Common myeloid progenitor, CD34-positive (primary cell): ENCODE data around the gene FAT2.
"Not testable (repeated sequence)": the region's sequence is repeated elsewhere in the genome, so short reads cannot be mapped to it uniquely, and the experiment has no call there.

ENCODE experiments used
- CTCF ChIA-PET: fragments of 350-600 bp; sonication (Branson Sonifier 250); formaldehyde crosslinking; loops from one replicate; lab custom pipeline; 2021; ENCODE audit warnings: antibody characterized with exemption; lab: Charles Lee
- POLR2A ChIA-PET: fragments of 350-600 bp; sonication (Branson Sonifier 250); formaldehyde crosslinking; loops from one replicate; lab custom pipeline; 2021; ENCODE audit warnings: antibody characterized with exemption; lab: Charles Lee
- DNase-seq, 3 donors: peaks; one replicate each; pipeline versions ENCODE4 v3.0.0 to v3.0.0-alpha.2; 2013
- H3K27ac ChIP-seq, 2 experiments: 1 replicate in 1 of 2; 2 replicates in 1 of 2; pipeline ENCODE4 v1.7.0; 2013; ENCODE audit warnings: inconsistent platforms in 2 of 2, low read length in 2 of 2, mild to moderate bottlenecking in 2 of 2, low read depth in 1 of 2, moderate library complexity in 1 of 2; ENCODE audit not compliant: severe bottlenecking in 2 of 2, insufficient read depth in 1 of 2, poor library complexity in 1 of 2
- H3K27me3 ChIP-seq, 5 experiments: replicated peaks in 2 of 5; 1 replicate in 3 of 5; 2 replicates in 2 of 5; pipeline versions ENCODE4 v1.6.1 to v1.7.0; 2013; ENCODE audit warnings: low read length in 4 of 5, mild to moderate bottlenecking in 2 of 5, moderate library complexity in 2 of 5, inconsistent platforms in 1 of 5; ENCODE audit not compliant: insufficient read depth in 5 of 5, control insufficient read depth in 4 of 5
- H3K36me3 ChIP-seq, 4 experiments: 1 replicate in 2 of 4; 2 replicates in 2 of 4; pipeline versions ENCODE4 v1.6.1 to v1.7.0; 2013; ENCODE audit warnings: low read length in 3 of 4, control low read depth in 1 of 4, mild to moderate bottlenecking in 1 of 4; ENCODE audit not compliant: control insufficient read depth in 4 of 4, insufficient read depth in 4 of 4
- H3K4me1 ChIP-seq, 4 experiments: 1 replicate in 3 of 4; 2 replicates in 1 of 4; pipeline versions ENCODE4 v1.6.1 to v1.7.1; 2013; ENCODE audit warnings: low read length in 3 of 4, mild to moderate bottlenecking in 3 of 4, control low read depth in 1 of 4, inconsistent platforms in 1 of 4, moderate library complexity in 1 of 4; ENCODE audit not compliant: control insufficient read depth in 4 of 4, insufficient read depth in 4 of 4; ENCODE audit errors: control extremely low read depth in 1 of 4
- H3K4me3 ChIP-seq, 7 experiments: 1 replicate in 4 of 7; 2 replicates in 3 of 7; pipeline versions ENCODE4 v1.5.1 to v1.7.0; 2013; ENCODE audit warnings: mild to moderate bottlenecking in 7 of 7, low read length in 6 of 7, moderate library complexity in 6 of 7, inconsistent platforms in 2 of 7, low read depth in 2 of 7, control low read depth in 1 of 7; ENCODE audit not compliant: insufficient read depth in 4 of 7, control insufficient read depth in 1 of 7; ENCODE audit errors: extremely low read depth in 1 of 7
- H3K9me3 ChIP-seq, 5 experiments: 1 replicate in 4 of 5; 2 replicates in 1 of 5; pipeline versions ENCODE4 v1.6.1 to v1.7.1; 2013; ENCODE audit warnings: low read length in 4 of 5, mild to moderate bottlenecking in 2 of 5, inconsistent platforms in 1 of 5, low read depth in 1 of 5, moderate library complexity in 1 of 5; ENCODE audit not compliant: control insufficient read depth in 4 of 5, insufficient read depth in 2 of 5; ENCODE audit errors: control extremely low read depth in 1 of 5
- WGBS: methylation state at CpG from one replicate; pipeline ENCODE4 v1.1.5; 2013; ENCODE audit not compliant: insufficient coverage; 5-methylcytosine and 5-hydroxymethylcytosine counted together

The FAT2 gene

DNA sequence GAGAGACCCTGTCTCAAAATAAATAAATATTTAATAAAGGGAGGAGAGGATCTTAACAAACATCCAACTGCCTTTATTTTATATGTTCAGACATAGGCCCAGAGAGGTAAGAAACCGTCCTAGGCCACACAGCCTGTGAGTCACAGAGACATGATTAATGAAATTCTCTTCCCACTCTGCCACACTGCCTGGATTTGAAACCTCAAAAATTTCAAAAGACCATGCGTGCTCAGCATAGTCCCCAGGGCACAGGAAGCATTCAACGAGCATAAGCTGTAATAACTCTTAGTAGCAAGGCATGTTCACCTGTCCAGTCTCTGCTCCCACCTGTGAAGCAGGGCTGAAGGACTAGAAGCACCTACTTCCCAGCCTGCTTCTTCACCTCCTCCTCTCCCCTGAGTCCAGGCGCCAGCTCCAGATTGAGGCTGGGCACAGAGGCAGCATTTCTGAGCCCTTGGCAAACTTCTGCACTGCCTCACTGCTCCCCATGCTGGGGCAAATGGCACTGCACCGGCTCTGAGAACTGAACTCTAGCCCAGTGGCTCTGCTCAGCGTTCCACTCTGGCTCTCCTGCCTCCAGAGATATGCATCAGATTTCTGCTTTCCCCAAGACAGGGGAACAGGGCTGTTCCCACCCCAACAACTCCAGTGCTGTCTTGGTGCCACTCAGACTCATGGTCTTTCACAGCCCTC, 1.1 kb downstream of the FAT2 start:
- no peak for DNase-seq
- no peak overlapping the region for H3K4me3 ChIP-seq
- no peaks in the 10 kb centered on the region for H3K4me1 ChIP-seq
- H3K27ac ChIP-seq, result no peak overlapping the region
- WGBS, result 94% methylated on average over 5 of the region's 6 CpGs
- ChIA-PET CTCF (no interaction called here), POLR2A (no interaction called here)
- no peaks in the 10 kb centered on the region for H3K27me3 ChIP-seq
- no peaks in the 10 kb centered on the region for H3K9me3 ChIP-seq
- H3K36me3 ChIP-seq, result no peaks in the 10 kb centered on the region

DNA sequence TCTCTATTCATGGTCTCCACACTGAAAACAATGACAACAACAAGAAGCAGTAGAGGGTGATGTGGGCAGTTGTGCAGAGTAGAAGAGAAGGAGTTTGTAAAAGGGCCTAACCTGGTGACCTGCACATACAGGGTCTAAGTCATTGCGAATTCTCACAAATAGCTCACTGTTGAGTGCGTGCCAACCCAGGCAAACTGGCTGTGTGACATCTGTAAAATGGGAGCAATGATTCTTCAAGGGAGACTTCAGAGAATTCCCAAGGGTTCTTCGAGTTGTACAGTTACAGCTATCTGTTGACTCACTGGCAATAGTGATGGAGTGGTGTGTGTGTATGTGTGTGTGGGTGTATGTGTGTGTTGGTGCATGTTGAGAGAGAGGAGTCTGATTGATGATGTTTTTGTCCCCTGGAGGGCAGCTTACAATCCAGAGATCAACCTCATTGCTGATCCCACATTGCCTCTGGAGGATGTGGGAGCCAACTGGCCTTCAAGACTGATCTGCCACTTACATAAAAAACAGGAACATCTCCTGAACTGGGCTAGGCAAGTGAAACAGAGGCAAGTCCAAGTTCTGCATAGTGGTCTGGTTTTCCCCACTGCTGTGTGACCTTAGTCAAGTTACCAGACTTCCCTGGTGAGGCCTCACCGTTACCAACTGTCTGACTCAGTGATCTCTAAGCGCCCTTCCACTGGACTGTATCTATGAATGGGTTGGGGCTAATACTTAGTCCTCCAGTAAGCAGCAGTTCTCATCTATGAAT, 3.2 kb downstream of the FAT2 start:
- ChIA-PET CTCF (no interaction called here), POLR2A (no interaction called here)
- DNase-seq, result no peak
- H3K27me3 ChIP-seq, result no peaks in the 10 kb centered on the region
- H3K4me3 ChIP-seq, result no peak overlapping the region
- H3K36me3 ChIP-seq, result no peaks in the 10 kb centered on the region
- WGBS, result 100% methylated on average over 5 of the region's 5 CpGs
- no peaks in the 10 kb centered on the region for H3K9me3 ChIP-seq
- H3K27ac ChIP-seq, result no peak overlapping the region
- H3K4me1 ChIP-seq, result no peaks in the 10 kb centered on the region

DNA sequence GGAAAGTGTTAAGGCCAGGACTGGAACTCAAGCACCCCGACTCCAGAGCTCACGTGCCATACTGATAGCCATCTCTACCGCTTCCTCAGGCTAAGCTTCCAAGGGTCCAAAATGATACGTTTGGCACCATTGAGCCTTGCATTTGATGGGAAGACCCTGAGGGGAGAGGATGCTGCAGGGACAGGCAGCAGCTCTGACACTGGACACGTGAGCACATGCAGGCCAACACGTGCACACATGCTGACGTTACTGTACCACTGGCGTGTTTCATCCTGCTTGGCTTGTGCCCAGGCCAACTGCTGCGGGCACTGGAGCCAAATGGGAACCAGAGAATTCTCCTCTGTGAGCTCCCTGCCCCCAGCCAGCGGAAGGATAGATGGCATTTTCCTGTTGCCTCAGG, 5.2 kb downstream of the FAT2 start:
- H3K27ac ChIP-seq, result no peak overlapping the region
- H3K36me3 ChIP-seq, result no peaks in the 10 kb centered on the region
- 95% methylated on average over 10 of the region's 10 CpGs for WGBS
- no peaks in the 10 kb centered on the region for H3K4me1 ChIP-seq
- CTCF ChIA-PET, result interaction anchor here (0.8 kb wide), 1 partner anchor 14 kb away, joined by 3 read pairs; no protein-coding TSS in a partner anchor
- H3K9me3 ChIP-seq, result no peaks in the 10 kb centered on the region
- H3K4me3 ChIP-seq, result no peak overlapping the region
- POLR2A ChIA-PET, result interaction anchor here (0.6 kb wide), 1 partner anchor 14 kb away, joined by 3 read pairs; no protein-coding TSS in a partner anchor
- no peak for DNase-seq
- H3K27me3 ChIP-seq, result no peaks in the 10 kb centered on the region

DNA sequence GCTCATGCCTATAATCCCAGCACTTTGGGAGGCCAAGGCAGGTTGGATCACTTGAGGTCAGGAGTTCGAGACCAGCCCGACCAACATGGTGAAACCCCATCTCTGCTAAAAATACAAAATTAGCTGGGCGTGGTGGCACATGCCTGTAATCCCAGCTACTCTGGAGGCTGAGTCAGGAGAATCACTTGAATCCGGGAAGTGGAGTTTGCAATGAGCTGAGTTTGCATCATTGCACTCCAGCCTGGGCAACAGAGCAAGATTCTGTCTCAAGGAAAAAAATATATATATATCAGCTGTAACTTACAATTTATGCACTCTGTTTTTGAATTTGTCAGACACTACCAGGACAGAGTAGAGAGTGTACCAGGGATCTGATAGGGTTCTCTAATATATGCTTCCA, 5.8 kb downstream of the FAT2 start:
- H3K4me3 ChIP-seq, H3K27ac ChIP-seq, DNase-seq, H3K9me3 ChIP-seq, H3K27me3 ChIP-seq, POLR2A ChIA-PET, H3K4me1 ChIP-seq, H3K36me3 ChIP-seq: not testable (repeated sequence)
- CTCF ChIA-PET, result interaction anchor here (0.8 kb wide), 1 partner anchor 15 kb away, joined by 3 read pairs; no protein-coding TSS in a partner anchor
- WGBS, result 100% methylated on average over 1 of the region's 4 CpGs

DNA sequence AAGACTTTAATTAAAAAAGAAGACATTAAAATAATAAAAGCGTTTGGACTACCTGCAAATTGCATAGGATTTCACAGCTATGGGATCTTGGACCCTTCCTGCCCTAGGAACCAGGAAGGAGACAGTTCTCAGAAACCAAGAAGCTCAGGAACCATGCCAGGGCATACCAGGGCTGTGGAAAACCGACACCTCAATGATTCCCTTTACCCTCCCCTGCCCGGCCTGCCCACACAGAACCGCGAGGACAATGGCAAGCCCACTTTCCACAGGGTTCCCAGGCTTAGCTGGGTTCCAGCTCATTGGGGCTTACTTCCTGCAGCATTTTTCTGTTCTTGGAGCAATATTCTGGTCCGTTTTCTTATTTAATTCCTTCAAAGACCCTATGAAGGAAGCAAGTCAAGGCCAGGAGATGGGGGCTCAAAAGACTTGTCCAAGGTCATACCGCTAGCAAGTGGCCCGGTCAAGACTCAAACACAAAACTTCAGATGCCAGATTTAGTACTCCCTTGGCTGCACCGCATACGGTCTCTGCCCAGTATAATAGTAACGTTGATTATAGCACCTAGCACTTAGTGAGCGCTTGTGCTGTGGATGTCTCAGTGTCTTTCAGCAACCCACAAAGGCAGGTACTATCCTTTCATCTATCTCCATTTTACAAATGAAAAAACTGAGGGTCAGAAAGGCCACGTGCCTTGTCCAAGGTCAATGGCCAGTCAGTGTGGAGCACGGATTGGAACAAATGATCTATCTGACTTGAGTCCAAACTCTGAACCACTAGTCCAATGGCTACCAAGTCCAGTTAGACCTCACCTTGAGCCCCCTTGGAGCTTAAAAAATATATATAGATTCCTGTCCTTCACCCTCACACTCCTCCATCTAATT, 6.8 kb downstream of the FAT2 start:
- Histone ChIP-seq H3K27me3 (no peaks in the 10 kb centered on the region), H3K36me3 (no peaks in the 10 kb centered on the region), H3K9me3 (no peaks in the 10 kb centered on the region), H3K27ac (no peak overlapping the region), H3K4me1 (no peaks in the 10 kb centered on the region), H3K4me3 (no peak overlapping the region)
- ChIA-PET CTCF (no interaction called here), POLR2A (no interaction called here)
- 96% methylated on average over 11 of the region's 14 CpGs for WGBS
- DNase-seq, result no peak

DNA sequence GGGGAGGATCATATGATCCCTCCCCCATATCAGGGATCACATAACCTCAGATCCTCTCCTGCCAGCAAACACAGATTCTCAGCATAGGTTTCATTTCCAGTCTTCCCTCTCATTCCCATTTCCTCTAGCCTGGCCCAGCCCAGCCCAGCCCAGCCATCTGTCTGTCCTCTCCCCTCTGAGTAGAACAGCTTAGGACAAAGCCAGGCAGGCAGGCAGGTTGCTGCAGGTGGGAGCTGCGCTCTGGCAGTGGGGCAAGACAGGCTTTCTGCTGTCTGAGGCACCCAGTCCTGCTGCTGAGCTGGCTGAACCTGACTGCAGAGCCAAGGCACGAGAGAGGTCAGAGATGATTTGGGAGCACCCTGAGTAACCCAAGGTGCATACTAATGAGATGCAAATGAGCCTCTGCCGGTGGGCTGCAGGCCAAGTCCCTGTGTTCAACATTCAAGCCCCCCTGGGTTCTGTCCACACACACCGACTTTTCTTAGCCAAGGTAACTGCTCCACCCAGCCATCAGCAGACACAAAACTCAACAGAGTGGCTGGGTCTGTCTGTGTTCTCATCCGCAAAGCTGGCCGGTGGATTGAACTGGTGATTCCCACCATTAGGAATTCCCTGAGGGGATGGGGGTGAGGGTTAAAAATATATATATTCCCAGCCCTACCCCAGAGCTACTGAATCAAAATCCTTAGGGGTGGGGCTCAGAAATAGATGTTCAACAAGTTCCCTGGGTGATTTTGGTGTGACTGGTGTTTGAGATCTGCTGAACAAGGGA, 9.1 kb downstream of the FAT2 start:
- no peaks in the 10 kb centered on the region for H3K36me3 ChIP-seq
- CTCF ChIA-PET, result interaction anchor here (1.4 kb wide), 1 partner anchor 10 kb away, joined by 4 read pairs; no protein-coding TSS in a partner anchor
- H3K9me3 ChIP-seq, result no peaks in the 10 kb centered on the region
- 70% methylated on average over 3 of the region's 6 CpGs for WGBS
- no peak for DNase-seq
- H3K27ac ChIP-seq, result no peak overlapping the region
- no peaks in the 10 kb centered on the region for H3K27me3 ChIP-seq
- peaks cover 8 to 12% (median 10%) of the 10 kb centered on the region in 4 experiments for H3K4me1 ChIP-seq
- POLR2A ChIA-PET, result no interaction called here
- no peak overlapping the region for H3K4me3 ChIP-seq
